ENCODE results near the gene TFG.

TFG gene

DNA sequence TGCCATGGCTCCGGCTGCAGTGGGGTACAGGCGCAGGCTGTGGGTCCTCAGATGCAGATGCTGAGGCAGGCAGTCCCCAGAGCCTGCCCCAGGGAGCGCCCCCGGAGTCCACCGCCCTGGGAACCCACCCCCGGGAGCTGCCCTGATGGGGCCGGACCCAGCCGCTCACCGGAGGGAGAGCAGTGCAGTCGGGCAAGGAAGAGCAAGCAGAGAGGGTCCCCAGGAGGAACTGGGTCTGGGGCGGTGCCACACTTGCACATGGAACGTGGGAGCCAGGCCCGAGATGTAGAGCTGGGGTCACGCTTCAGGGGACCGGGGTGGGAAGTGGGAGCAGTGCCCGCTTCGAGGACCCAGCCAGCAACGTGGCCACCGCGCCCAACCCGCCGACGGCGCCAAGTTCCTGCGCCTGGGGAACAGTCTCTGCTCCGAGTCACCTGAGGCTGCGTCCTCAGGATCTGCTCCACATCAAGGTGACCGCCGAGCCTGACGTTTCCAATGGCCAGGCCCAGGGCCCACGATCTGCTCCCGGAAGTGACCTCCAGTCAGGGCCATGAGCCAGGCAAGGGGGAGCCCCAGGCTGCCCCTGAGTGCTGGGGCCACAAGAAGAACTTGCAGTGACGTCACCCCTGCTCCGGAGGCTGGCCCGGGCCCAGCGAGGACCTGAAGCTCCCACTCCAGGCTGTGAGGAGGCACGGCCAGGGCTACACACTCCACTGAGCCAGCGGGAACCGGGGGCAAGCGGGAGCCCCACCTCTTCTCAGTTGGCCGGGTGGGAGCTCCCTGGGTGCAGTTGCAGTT, 27.0 kb upstream of the TFG start:
- TF ChIP-seq, protein P1, sequence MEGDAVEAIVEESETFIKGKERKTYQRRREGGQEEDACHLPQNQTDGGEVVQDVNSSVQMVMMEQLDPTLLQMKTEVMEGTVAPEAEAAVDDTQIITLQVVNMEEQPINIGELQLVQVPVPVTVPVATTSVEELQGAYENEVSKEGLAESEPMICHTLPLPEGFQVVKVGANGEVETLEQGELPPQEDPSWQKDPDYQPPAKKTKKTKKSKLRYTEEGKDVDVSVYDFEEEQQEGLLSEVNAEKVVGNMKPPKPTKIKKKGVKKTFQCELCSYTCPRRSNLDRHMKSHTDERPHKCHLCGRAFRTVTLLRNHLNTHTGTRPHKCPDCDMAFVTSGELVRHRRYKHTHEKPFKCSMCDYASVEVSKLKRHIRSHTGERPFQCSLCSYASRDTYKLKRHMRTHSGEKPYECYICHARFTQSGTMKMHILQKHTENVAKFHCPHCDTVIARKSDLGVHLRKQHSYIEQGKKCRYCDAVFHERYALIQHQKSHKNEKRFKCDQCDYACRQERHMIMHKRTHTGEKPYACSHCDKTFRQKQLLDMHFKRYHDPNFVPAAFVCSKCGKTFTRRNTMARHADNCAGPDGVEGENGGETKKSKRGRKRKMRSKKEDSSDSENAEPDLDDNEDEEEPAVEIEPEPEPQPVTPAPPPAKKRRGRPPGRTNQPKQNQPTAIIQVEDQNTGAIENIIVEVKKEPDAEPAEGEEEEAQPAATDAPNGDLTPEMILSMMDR (IDR thresholded peaks at IDR 0.05; ENCODE audit: insufficient read depth, low read length, missing control alignments) = no peak
- ChIA-PET POLR2A (no interaction called here), CTCF (no interaction called here)
- no peak for DNase-seq (ENCODE audit: low read depth, low spot score)
- no peak overlapping the region; the same call in 1 of the 2 replicates for H3K4me3 ChIP-seq (ENCODE audit: low read depth, low read length)

DNA sequence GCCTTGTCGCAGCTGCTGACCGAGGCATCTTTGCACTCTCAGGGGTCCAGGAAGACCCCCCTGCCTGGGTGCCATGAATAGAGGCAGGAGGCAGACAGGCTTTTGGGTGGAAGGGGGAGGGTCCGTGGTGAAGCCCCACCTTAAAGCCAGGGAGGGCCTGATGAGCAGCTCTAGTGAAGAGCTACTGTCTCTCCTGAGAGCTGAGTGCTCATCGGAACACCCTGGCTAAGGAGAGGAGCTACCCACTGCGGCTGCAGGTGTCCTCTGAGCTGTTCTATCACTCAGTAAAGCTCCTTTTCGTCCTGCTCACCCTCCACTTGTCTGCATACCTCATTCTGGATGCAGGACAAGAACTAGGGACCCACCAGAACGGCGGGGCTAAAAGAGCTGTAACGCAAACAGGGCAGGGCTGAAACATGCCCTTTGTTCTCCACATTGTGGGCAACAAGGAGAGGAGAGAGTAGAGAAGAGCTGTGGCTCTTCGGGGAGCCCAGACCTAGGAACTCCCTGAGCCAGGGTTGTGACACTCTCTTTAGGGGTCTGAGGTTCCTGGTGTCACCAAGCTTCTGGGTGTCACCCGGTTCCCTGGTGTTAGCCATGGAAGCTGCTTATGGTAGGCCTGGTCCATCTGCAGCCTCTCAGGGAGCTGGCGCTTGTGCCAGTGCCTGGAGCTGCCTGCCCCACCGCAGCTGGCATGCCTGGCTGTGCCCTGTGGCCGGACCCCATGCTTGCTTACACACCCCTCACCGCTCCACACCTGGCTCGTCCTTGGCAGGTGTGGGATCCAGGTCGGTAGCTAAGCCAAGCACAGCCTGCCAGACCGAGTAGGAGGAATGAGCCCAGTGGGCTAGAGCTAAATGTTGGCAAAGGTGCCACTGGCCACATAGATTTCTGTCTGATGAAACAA, 26.2 kb upstream of the TFG start:
- POLR2A ChIA-PET = no interaction called here
- no peak for DNase-seq (ENCODE audit: low read depth, low spot score)
- CTCF ChIA-PET = no interaction called here

DNA sequence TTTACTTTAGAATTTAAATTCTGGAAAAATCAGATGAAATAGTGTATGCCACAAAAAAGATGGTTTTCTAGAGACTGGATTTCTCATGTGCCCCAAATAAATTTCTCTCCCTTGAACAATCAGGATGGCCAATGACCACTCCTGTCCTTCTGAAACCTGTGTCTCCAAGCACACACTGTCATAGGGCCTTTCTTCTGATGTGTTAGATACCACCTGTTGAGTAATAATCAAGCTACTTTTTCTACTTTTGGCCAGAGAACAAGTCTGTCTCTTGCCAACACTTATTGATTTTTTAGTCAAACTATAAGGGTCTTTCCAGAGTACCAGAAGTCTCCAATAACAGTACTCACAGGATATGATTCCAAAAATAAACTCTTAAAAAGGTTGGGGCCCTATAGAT, 16.1 kb upstream of the TFG start:
- POLR2A ChIA-PET = no interaction called here
- CTCF ChIA-PET = interaction anchor here (1.0 to 1.3 kb wide), 3 partner anchors 9 to 17 kb away, joined by 3 read pairs; no protein-coding TSS in a partner anchor
- no peak for DNase-seq (ENCODE audit: low read depth, low spot score)
- no peak overlapping the region for H3K4me3 ChIP-seq (ENCODE audit: low read depth, low read length)
- TF ChIP-seq, protein P1 (IDR thresholded peaks at IDR 0.05; ENCODE audit: insufficient read depth, low read length, missing control alignments) = no peak

More for the DNA sequence above, 26.2 kb upstream of the TFG start:
- TF ChIP-seq, protein P1 (IDR thresholded peaks at IDR 0.05; ENCODE audit: insufficient read depth, low read length, missing control alignments) = no peak
- H3K4me3 ChIP-seq (ENCODE audit: low read depth, low read length) = no peak overlapping the region; the same call in 1 of the 2 replicates

DNA sequence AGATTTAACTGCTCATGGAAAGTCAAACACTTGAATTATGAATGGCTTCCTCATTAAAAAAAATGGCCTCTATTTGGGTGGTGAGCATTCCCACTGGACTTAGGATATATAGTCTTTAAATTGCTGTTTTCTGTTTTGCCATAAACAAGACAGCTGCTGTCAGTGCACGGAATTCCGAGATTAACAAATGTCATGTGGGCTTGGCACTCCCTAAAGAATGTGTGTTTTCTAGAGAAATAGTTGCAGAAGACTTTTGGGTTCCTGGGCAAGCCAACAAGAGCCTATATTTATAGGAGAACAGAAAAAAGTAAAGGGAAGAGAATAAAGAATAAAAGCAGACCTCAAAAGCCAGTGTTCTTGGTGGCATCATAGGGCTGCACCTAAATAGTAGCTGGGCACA, 13.6 kb upstream of the TFG start:
- DNase-seq (ENCODE audit: low read depth, low spot score) = no peak
- ChIA-PET POLR2A (no interaction called here), CTCF (no interaction called here)
- TF ChIP-seq, protein P1 (IDR thresholded peaks at IDR 0.05; ENCODE audit: insufficient read depth, low read length, missing control alignments) = no peak
- H3K4me3 ChIP-seq (ENCODE audit: low read depth, low read length) = no peak overlapping the region

DNA sequence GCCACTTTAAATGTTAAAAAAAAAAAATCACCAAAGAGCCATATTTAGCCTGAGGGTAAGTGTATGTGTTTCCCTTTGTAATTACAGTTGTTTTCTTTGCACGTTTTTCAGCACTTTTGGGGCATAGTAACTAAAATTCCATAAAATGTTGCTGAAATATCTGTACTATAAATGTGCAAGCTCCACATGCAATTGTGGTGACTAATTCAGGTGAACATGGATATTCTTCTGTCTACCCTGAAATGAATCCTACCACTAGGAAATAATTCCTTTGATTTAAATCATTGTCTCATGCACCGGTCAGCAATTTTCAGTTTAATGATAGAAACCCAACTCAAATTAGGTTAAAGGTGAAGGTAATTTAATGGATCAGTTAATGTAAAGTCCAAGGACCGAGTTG, 13.1 kb upstream of the TFG start:
- TF ChIP-seq, protein P1 (IDR thresholded peaks at IDR 0.05; ENCODE audit: insufficient read depth, low read length, missing control alignments) = no peak
- no peak for DNase-seq (ENCODE audit: low read depth, low spot score)
- ChIA-PET POLR2A (no interaction called here), CTCF (no interaction called here)
- no peak overlapping the region for H3K4me3 ChIP-seq (ENCODE audit: low read depth, low read length)

DNA sequence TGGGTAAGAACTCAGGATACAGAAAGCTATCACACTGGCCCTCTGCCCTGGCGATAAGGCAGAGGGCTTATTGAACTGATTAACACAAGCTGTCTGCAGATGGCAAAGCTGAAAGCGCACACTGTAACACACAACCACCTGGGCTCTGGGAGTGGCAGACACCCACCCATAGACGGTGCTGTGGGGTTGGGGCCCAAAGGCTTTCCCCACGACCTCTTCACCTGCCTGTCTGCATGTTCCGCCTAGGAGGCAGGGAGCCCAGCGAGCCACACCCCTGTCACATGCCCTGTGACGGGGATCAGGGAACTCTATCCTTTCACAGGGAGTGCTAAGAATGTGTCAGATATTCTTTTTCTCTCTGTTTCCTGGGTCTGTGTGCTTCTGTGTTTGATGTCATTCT, 12.1 kb upstream of the TFG start:
- ChIA-PET CTCF (no interaction called here), POLR2A (no interaction called here)
- H3K4me3 ChIP-seq (ENCODE audit: low read depth, low read length) = no peak overlapping the region
- TF ChIP-seq, protein P1 (IDR thresholded peaks at IDR 0.05; ENCODE audit: insufficient read depth, low read length, missing control alignments) = no peak
- DNase-seq (ENCODE audit: low read depth, low spot score) = no peak
